C4-2B (cell line): ENCODE results near the gene GPATCH3.

ENCODE experiments used
- CTCF ChIP-seq: fragments of 450-650 bp; conservative IDR thresholded peaks from 2 replicates; pipeline ENCODE4 v1.5.1; 2017; ENCODE audit warnings: mild to moderate bottlenecking
- ZFX ChIP-seq: fragments of 450-650 bp; IDR thresholded peaks from 2 replicates; pipeline ENCODE4 v1.6.1; 2017

GRCh38 chr1:26853600-26853999 is 46.7 kb downstream of the GPATCH3 start:
- TF ChIP-seq CTCF (no peak), ZFX (no peak)
